HG02642 (cell line): ENCODE results near the gene CD19.
"Not testable (repeated sequence)": the region's sequence is repeated elsewhere in the genome, so short reads cannot be mapped to it uniquely, and the experiment has no call there.

Source experiments
- ATAC-seq: cut with Tn5 transposase; IDR thresholded peaks from one replicate; pipeline ENCODE4 v1.9.1; 2021; ENCODE audit warnings: mild to moderate bottlenecking; ENCODE audit not compliant: unreplicated experiment, poor library complexity

The CD19 gene

DNA sequence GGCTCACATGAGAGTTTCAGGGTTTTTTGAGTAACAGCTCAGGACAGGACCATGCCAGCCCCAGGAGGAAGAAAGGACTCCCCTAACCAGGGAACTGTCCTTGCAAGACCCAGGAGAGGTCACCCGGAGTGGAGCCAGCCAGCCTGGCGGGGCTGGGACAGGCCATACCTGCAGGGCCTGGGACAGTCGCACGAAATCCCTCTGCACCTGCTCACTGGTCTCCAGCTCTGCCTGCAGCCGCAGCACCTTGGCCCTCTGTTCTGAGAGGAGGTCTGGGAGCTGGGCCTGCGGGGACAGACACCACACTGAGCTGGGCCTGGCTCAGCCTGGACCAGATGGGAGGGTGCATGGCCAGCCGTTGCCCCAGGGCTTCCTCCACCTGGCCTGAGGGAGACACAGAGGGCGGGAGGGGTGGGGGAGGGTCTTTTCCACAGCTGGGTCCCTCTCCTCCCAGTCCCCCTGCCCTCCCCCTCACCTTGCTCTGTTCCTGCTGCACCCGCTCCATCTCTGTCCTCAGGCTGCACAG, 26.5 kb upstream of the CD19 start:
- no peak for ATAC-seq

DNA sequence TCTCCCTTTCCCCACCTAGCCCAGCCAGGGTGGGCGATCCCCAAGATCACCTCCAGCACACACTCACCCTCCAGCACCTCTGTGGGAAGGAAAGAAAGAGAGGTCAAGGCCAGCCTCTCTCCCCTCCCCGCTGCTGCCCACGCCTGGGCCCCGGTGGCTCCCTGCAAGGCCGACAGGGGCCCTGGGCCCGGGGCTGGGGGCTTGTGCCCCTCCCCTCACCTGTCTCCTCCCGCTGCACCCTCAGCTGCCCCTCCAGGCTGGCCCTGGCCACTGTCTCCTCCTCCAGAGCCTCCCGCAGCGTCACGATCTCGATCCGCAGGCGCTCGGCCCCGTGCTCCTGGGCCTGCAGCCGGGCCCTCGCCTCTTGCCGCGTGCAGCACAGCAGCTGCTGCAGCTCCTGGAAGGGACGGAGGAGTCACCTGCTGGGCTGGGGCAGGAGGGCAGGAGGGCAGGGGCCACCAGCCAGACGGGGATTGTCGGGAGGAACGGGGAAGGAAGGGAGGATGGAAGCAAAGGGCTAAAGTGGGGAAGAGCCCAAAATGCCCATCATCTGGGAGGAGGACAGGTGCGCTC, 25.9 kb upstream of the CD19 start:
- ATAC-seq = no peak

GRCh38 chr16:28910086-28911031, 21.4 kb upstream of the CD19 start:
- ATAC-seq = no peak

- no peak for ATAC-seq
Observed at GRCh38 chr16:28912558-28912957, 19.2 kb upstream of the CD19 start.

GRCh38 chr16:28913946-28914724, 17.6 kb upstream of the CD19 start:
- ATAC-seq = no peak

GRCh38 chr16:28915181-28915580, 16.6 kb upstream of the CD19 start:
- ATAC-seq = no peak

DNA sequence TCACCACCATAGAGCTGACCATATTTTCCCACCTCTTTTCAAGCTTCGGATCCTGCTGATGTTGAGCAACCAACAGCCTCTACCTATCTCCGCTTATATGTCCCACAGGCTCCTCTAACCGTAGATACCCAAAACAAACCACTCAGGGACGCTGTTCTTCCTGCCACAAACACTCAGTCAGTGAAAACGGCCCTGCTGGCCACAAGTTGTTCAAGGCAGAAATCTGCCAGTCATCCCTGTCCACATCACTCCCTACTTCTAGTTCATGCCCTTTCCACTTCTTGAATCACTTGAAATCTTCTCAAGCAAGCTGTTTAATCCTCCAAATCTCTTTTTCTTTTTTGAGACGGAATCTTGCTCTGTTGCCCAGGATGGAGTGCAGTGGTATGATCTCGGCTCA, 14.7 kb upstream of the CD19 start:
- ATAC-seq = no peak

GRCh38 chr16:28918698-28919097, 13.1 kb upstream of the CD19 start:
- ATAC-seq = no peak

- ATAC-seq = no peak
Observed at GRCh38 chr16:28923231-28923587, 8.6 kb upstream of the CD19 start.

DNA sequence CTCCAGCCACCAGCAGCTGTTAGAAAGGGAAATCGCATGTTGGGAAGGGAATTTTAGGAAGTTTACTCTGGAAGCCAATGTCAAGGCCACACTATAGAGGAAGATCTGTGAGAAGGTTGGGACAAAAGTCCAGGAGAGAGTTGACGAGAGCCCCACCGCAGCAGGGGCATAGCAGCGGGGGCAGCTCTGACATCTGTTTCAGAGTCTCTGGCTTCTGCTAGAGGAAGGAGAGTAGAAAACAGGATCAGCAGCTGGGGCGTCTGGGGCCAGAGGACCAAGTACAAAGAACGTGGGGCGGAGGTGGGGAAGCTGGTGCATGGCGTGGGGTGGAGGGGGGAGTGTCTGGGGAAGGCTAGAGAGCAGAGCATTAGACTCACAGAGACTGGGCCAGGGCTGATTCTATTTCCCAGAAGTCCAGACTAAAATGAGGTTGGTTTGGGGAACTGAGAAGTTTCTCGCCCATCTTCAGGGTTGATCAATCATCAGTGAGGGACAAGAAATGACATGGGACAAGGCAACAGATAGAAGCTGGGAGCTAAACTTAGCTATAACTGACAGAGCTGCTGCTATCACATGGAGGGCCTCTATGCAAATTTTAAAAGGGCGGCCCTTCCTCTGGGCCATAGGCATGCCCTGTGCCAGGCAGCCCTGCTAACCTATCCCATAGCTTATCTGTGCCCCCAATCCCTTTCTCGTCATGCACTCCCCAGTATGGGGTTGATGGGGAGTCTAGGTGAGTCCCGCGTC, 7.9 kb upstream of the CD19 start:
- ATAC-seq = peak; percentile 52

DNA sequence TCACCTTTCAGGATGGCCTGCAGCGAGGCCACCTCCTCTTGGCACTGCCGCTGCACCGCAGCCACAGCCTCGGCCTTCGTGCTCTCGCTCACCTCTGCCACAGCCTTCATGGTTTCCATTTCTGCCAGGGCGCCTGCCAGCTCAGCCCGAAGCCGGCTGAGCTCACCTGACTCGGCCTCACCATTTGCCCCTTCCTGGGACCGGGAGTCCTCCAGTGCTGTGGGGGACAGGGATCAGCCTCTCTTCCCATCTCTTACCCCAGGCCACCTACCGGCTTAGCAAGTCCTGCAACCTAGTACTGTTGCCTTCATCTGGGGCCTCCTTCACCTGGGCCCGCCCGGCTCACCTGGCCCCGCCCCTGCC, 7.4 kb upstream of the CD19 start:
- no peak for ATAC-seq

DNA sequence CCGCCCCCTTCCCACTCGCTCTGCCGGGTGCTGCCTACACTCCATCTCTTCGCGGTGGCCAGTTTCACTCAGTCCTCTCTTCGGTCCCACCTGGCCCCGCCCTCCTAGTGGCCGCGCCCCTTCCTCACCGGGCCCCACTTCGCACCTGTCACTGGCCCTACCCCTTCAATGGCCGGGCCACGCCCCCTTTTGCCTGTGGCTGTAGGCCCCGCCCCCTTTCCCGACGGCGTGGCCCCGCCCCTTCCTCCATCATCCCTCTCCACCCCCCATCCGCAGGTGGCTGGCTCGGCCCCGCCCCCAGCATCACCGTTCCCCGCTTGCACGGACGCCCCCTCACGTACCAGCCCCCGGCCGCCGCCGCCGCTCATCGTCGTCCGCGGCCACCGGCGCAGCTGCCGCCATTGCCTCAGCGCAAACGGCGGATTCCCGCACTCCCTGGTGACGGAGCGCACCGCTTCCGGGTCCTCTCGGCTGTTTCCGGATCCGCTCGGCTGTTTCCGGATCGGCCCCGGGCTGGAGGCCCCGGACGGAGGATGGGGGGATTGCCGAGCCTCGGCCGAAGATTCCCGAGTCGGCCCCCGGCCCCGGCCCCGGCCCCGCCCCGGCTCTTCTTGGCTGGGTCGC, 6.9 kb upstream of the CD19 start, which contains the start of gene RABEP2:
Gene RABEP2, minus strand, starts transcription at position 477 of the 624 bp plus-strand sequence. Its CDS starts 75 bp downstream, at position 402.
- peak; percentile 66 for ATAC-seq

GRCh38 chr16:28925386-28926228, 6.2 kb upstream of the CD19 start:
- peak; percentile 41 for ATAC-seq

- ATAC-seq = not testable (repeated sequence)
Observed at GRCh38 chr16:28926284-28926683, 5.5 kb upstream of the CD19 start.

DNA sequence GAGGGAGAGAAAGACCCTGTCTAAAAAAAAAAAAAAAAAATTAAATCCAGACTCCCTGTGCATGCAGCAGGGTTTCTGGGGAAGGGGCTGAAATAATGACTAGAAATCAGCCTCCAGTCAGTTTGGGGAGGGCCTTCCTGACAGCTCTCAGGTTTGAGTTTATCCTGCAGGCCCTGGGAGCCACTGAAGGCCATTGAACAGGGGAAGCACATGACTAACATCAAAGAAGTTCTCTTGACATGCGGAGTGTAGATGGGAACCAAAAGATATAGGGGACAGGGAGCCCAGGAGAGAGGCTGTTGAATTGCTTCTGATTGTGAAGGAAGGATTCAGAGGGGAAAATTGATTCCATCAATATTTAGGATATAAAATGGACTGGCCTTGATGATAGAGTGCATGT, 4.0 kb upstream of the CD19 start:
- ATAC-seq = no peak

GRCh38 chr16:28930203-28930602, 1.6 kb upstream of the CD19 start:
- no peak for ATAC-seq

DNA sequence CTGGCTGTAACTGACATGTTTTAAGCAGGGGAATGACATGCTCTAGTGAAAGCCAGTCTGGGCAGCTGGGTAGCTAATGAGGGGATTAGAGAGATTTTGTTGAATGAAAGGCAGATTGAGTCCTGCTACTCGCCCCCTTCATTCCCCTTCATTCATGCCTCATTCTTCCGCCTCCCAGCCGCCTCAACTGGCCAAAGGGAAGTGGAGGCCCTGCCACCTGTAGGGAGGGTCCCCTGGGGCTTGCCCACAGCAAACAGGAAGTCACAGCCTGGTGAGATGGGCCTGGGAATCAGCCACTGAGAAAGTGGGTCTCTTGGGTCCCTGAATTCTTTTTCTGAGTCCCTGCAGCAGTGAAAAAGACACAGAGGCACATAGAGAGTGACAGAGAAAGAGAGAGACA, 1.1 kb upstream of the CD19 start:
- ATAC-seq = no peak

DNA sequence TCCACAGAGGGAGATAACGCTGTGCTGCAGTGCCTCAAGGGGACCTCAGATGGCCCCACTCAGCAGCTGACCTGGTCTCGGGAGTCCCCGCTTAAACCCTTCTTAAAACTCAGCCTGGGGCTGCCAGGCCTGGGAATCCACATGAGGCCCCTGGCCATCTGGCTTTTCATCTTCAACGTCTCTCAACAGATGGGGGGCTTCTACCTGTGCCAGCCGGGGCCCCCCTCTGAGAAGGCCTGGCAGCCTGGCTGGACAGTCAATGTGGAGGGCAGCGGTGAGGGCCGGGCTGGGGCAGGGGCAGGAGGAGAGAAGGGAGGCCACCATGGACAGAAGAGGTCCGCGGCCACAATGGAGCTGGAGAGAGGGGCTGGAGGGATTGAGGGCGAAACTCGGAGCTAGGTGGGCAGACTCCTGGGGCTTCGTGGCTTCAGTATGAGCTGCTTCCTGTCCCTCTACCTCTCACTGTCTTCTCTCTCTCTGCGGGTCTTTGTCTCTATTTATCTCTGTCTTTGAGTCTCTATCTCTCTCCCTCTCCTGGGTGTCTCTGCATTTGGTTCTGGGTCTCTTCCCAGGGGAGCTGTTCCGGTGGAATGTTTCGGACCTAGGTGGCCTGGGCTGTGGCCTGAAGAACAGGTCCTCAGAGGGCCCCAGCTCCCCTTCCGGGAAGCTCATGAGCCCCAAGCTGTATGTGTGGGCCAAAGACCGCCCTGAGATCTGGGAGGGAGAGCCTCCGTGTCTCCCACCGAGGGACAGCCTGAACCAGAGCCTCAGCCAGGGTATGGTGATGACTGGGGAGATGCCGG, 769 bp downstream of the CD19 start:
- no peak for ATAC-seq
